Activated B cell treated with CpG ODN at 0.5 μM for 24 hours (primary cell): Measurements from ENCODE around the gene DCLRE1B. TPM values are rescaled to one million over a fixed set of nuclear protein-coding genes. Genes with fewer than 3 reads are reported as not detected.

Source experiments
- ATAC-seq: fragments of 200-7000 bp; cut with Tn5 transposase; one replicate; pipeline ENCODE4 v1.10.0; 2021; ENCODE audit warnings: low read depth, mild to moderate bottlenecking, moderate library complexity
- CTCF ChIA-PET: fragments of 350-600 bp; sonication (Branson Sonifier 250); formaldehyde crosslinking; loops from one replicate; lab custom pipeline; 2021; ENCODE audit warnings: antibody characterized with exemption; lab: Charles Lee
- POLR2A ChIA-PET: fragments of 350-600 bp; sonication (Branson Sonifier 250); formaldehyde crosslinking; loops from one replicate; lab custom pipeline; 2021; ENCODE audit warnings: antibody characterized with exemption; lab: Charles Lee
- DNase-seq: peaks from one replicate; pipeline ENCODE4 v3.0.0; 2022
- H3K27ac Mint-ChIP-seq: one replicate; pipeline ENCODE4 v1.8.0; 2020; ENCODE audit warnings: mixed read lengths
- H3K27me3 Mint-ChIP-seq: one replicate; pipeline ENCODE4 v1.8.0; 2021; ENCODE audit warnings: mixed read lengths
- H3K36me3 Mint-ChIP-seq: one replicate; pipeline ENCODE4 v1.8.0; 2021; ENCODE audit warnings: low read depth, mixed read lengths
- H3K4me1 Mint-ChIP-seq: one replicate; pipeline ENCODE4 v1.8.0; 2021; ENCODE audit warnings: mixed read lengths
- H3K4me3 Mint-ChIP-seq: one replicate; pipeline ENCODE4 v1.8.0; 2020; ENCODE audit warnings: mild to moderate bottlenecking, mixed read lengths
- H3K9me3 Mint-ChIP-seq: one replicate; pipeline ENCODE4 v1.8.0; 2020; ENCODE audit warnings: mixed read lengths
- CTCF ChIP-seq: fragments of 200-600 bp; IDR thresholded peaks from one replicate; pipeline ENCODE4 v1.8.0; 2022; ENCODE audit warnings: antibody characterized with exemption, mild to moderate bottlenecking
- intact Hi-C: fragments of 100-400 bp; cut with micrococcal nuclease; formaldehyde crosslinking; loops from one replicate; pipeline ENCODE4 v1.15.1; 2024
- total RNA-seq: library from RNA; stranded (reverse); gene quantifications from 2 replicates; pipeline ENCODE4 v1.2.3, GENCODE V29; 2022

Gene DCLRE1B
- total RNA-seq, 1 donor from 2014 or later = 5.4 TPM

GRCh38 chr1:113858418-113858817 lies 46.7 kb upstream of the DCLRE1B start:
- ChIA-PET CTCF (interaction anchor here (1.2 to 3.9 kb wide), 3 partner anchors 9 to 46 kb away, joined by 5 to 20 read pairs (median 10); partner anchors contain the start of gene AP4B1), POLR2A (interaction anchor here (0.6 to 4.8 kb wide), 11 partner anchors 8 to 465 kb away, joined by 3 to 36 read pairs (median 8); partner anchors contain the start of genes AP4B1, DCLRE1B, HIPK1 and PHTF1)
- DNase-seq = no peak
- Mint-ChIP-seq H3K4me3 (peak overlapping the region; percentile 51), H3K27me3 (no peaks in the 10 kb centered on the region), H3K27ac (peak overlapping the region; percentile 95), H3K9me3 (no peaks in the 10 kb centered on the region), H3K36me3 (peaks cover 32% of the 10 kb centered on the region), H3K4me1 (peaks cover 65% of the 10 kb centered on the region)
- intact Hi-C loops = loop anchor here (1.0 to 2.0 kb wide), 6 partner anchors 13 to 71 kb away; partner anchors contain the start of genes DCLRE1B, HIPK1, PTPN22 and RSBN1
- ATAC-seq = peak; percentile 73
- TF ChIP-seq CTCF = no peak

- H3K36me3 Mint-ChIP-seq = peaks cover 35% of the 10 kb centered on the region
- H3K4me1 Mint-ChIP-seq = peaks cover 66% of the 10 kb centered on the region
- TF ChIP-seq CTCF = no peak
- POLR2A ChIA-PET = interaction anchor here (0.6 to 4.8 kb wide), 10 partner anchors 11 to 465 kb away, joined by 3 to 36 read pairs (median 9); partner anchors contain the start of genes AP4B1, DCLRE1B, HIPK1 and PHTF1
- intact Hi-C loops = loop anchor here (1.0 to 2.0 kb wide), 6 partner anchors 12 to 70 kb away; partner anchors contain the start of genes DCLRE1B, HIPK1, PTPN22 and RSBN1
- ATAC-seq (no peak), DNase-seq (no peak)
- H3K4me3 Mint-ChIP-seq = peak overlapping the region; percentile 51
- CTCF ChIA-PET = interaction anchor here (0.6 to 3.9 kb wide), 9 partner anchors 8 to 93 kb away, joined by 3 to 20 read pairs (median 5); partner anchors contain the start of genes AP4B1 and DCLRE1B
- H3K27me3 Mint-ChIP-seq = no peaks in the 10 kb centered on the region
- peak overlapping the region; percentile 95 for H3K27ac Mint-ChIP-seq
- no peaks in the 10 kb centered on the region for H3K9me3 Mint-ChIP-seq
Observed at GRCh38 chr1:113858982-113859381, 46.1 kb upstream of the DCLRE1B start.

GRCh38 chr1:113859478-113860175 lies 45.5 kb upstream of the DCLRE1B start:
- no peak for DNase-seq
- Mint-ChIP-seq H3K27ac (peak overlapping the region; percentile 95), H3K4me3 (peak overlapping the region; percentile 51), H3K9me3 (no peaks in the 10 kb centered on the region), H3K36me3 (peaks cover 31% of the 10 kb centered on the region), H3K27me3 (no peaks in the 10 kb centered on the region), H3K4me1 (peaks cover 66% of the 10 kb centered on the region)
- peak; percentile 84 for ATAC-seq
- intact Hi-C loops = loop anchor here (2.0 kb wide), 2 partner anchors 15 to 25 kb away; no protein-coding TSS in a partner anchor
- ChIA-PET POLR2A (interaction anchor here (0.6 to 4.8 kb wide), 11 partner anchors 10 to 755 kb away, joined by 3 to 36 read pairs (median 8); partner anchors contain the start of genes AP4B1, DCLRE1B, HIPK1 and PHTF1), CTCF (interaction anchor here (0.6 to 3.9 kb wide), 10 partner anchors 8 to 92 kb away, joined by 3 to 20 read pairs (median 5); partner anchors contain the start of genes AP4B1 and DCLRE1B)
- TF ChIP-seq CTCF = no peak

GRCh38 chr1:113860891-113861290 lies 44.2 kb upstream of the DCLRE1B start:
- H3K9me3 Mint-ChIP-seq = no peaks in the 10 kb centered on the region
- peak overlapping the region; percentile 30 for H3K4me3 Mint-ChIP-seq
- no peaks in the 10 kb centered on the region for H3K27me3 Mint-ChIP-seq
- intact Hi-C loops = no loop called here
- H3K27ac Mint-ChIP-seq = peak overlapping the region; percentile 95
- H3K4me1 Mint-ChIP-seq = peaks cover 66% of the 10 kb centered on the region
- ChIA-PET CTCF (interaction anchor here (1.1 to 3.9 kb wide), 4 partner anchors 9 to 70 kb away, joined by 4 to 20 read pairs (median 6); partner anchors contain the start of gene AP4B1), POLR2A (interaction anchor here (2.8 to 4.8 kb wide), 3 partner anchors 9 to 69 kb away, joined by 27 to 36 read pairs (median 35); partner anchors contain the start of genes AP4B1, DCLRE1B and HIPK1)
- peaks cover 28% of the 10 kb centered on the region for H3K36me3 Mint-ChIP-seq
- TF ChIP-seq CTCF = no peak
- DNase-seq (no peak), ATAC-seq (no peak)
